HG03095 (cell line): ENCODE results near the gene LPAR1.

Source experiments
- ATAC-seq: cut with Tn5 transposase; IDR thresholded peaks from one replicate; pipeline ENCODE4 v1.9.1; 2021; ENCODE audit warnings: moderate library complexity; ENCODE audit not compliant: unreplicated experiment

Gene LPAR1

DNA sequence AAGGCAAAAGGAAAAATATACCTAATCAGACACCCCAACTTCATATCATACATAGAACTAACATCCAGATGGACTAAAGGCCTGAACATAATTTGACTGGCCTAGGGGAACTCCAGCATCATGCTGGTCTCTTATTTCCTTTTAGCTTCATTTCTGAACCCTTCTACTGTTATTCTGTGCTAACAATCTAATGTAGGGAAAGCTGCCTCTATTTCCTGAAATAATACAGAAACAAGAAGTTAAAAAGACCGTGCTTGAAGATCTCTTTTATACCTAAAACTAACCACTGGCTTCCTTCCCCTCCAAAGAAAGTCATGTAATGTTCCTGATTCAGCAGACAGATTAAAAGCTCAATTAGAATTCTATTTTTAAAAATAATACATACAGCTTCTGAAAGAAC, 36.7 kb downstream of the LPAR1 start:
- ATAC-seq, result no peak

GRCh38 chr9:111000202-111000601, 38.1 kb downstream of the LPAR1 start:
- no peak for ATAC-seq

- no peak for ATAC-seq
Observed at GRCh38 chr9:110999379-110999778, 38.9 kb downstream of the LPAR1 start.

DNA sequence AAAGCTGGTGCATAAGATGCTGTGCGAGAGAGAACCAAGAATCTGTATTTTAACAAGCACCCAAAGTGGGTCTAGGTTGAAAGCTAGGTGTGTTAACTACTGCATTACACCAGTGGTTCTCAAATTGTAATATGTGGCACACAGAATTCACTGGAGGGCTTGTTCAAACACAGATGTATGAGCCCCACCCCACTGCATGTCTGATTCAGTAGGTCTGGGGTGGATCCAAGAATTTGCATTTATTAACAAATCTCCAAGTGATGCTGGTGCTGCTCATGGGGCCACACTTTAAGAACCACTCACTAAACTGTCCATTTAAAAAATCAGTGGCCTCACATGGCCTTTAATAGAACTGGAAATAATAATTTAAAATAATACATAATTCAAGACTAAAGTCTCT, 40.4 kb downstream of the LPAR1 start:
- no peak for ATAC-seq

GRCh38 chr9:110996436-110997220, 41.6 kb downstream of the LPAR1 start:
- ATAC-seq, result no peak

DNA sequence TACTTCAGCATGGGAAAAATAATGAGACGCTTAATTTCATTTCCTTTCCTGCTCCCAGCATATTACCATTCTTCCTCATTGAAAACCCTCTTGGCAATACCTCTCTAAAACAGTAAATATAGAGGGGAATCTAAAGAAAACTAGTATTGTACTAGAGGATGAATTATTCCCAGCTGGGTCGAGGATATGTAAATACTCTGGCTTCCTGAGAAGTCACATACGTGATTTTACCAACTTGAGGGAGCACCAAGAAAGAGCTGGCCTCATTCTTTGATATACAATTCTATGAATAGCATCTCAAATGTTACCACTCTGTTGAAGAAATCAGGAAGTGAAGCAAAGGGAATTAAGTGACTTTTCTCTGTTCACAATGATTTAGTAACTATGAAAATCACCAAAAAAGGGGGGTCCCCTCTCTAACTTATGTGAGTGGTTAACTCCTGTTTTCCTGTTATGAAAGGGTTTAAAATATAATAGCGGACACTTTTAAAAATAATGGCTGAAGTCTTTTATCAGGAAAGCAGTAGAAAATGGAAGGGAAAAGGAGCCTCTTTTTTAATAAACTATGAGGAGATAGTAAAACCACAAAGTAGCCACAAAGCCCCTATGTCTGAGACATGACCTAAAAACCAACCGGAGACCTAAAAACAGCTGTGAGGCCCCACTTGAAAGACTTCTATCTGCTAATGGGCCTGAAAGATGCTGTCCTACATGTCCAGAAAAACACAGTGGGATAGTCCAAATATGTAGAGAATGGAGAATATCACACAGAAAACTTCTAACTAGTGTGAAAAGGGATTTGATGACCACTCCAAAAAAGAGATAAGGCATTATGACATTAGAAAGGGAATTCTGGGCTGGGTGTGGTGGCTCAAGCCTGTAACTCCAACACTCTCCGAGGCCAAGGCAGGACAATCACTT, 42.6 kb downstream of the LPAR1 start:
- no peak for ATAC-seq

- no peak for ATAC-seq
Observed at GRCh38 chr9:110994771-110995241, 43.5 kb downstream of the LPAR1 start.

GRCh38 chr9:110990481-110990880, 47.8 kb downstream of the LPAR1 start:
- ATAC-seq, result no peak

DNA sequence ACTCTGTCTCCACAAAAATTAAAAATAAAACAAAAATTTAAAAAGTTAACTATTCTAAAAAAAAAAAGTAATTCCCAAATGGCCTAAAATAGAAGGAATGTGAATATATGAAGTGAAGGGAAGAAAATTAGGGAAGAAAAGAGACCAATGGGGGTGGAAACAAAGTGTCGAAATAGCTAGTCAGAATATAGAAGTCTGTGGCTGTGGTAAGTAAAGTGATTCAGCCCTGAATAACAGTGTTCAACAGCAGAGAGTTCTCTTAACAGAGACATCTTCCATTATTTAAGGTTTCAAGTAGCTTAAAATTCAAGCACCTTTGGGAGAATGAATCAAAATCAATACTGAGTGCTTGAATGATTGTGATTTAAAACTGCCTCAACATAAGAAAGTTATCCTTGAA, 51.7 kb downstream of the LPAR1 start:
- no peak for ATAC-seq

DNA sequence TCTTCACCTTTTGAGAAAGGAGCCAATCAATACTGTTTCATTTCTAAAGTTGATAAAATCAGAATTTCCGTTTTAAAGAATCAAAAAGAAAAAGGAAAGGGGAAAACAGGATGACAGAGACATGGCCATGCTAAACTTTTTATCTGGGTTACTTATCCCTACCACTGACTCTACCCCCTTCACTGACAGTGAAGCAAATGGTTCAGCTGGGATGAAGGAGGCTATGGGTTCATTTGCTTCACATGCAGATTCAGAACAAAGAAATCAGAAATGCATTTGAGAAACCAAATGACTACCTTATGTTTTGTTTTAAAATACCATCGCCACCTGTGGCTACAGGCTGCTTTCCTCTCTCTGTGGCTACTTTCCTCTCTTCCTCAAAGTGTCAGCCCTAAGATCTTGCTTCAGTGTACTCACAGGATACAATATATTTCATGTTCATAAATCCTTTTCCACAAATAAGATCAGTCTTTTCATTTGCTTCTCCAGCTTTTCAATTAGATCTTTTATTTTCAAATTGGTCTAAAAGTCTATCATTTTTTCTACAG, 53.3 kb downstream of the LPAR1 start:
- no peak for ATAC-seq

DNA sequence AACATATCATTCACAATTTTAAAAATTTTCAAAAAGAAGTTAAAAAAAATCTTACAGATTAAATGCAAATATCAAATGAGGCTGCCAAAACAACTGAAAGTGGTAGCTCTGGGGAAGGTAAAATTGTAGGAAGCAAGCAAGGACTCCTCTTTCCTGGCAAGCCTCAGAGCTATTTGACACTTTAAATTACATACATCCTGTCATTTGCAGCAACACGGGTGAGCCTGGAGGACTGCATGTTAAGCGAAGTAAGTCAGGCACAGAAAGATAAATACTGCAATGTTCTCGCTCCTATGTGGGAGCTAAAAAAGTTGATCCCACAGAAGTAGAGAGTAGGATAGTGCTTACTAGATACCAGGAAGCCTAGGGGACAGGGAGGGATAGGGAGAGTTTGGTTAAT, 58.0 kb downstream of the LPAR1 start:
- ATAC-seq, result no peak

- no peak for ATAC-seq
Observed at GRCh38 chr9:110979636-110980035, 58.6 kb downstream of the LPAR1 start.

- no peak for ATAC-seq
Observed at GRCh38 chr9:110978516-110978915, 59.8 kb downstream of the LPAR1 start.

GRCh38 chr9:110977259-110977709, 61.0 kb downstream of the LPAR1 start:
- ATAC-seq, result no peak

GRCh38 chr9:110975969-110976368, 62.3 kb downstream of the LPAR1 start:
- ATAC-seq, result no peak

- no peak for ATAC-seq
Observed at GRCh38 chr9:110975278-110975677, 63.0 kb downstream of the LPAR1 start.

- no peak for ATAC-seq
Observed at GRCh38 chr9:110971705-110972104, 66.6 kb downstream of the LPAR1 start.

- no peak for ATAC-seq
Observed at GRCh38 chr9:110971234-110971633, 67.0 kb downstream of the LPAR1 start.

DNA sequence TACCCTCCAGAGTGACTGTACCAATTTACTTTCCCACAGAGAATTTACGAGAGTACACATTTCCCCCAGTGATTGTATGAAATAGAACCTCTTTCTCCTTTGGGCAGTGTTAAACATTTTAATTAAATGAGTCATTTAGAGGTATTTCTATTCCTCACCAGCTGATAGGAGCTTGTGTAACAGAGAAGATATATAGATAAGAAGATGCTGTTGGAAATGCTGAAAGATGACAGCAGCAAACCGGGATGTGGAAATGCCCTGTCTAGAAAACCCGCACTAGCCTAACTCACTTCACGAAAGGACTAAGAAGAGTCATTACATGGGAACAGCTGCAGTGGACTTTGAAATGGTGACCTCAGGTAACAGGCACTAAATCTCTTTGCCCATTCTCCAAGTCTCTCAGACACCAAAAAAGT, 68.3 kb downstream of the LPAR1 start:
- ATAC-seq, result no peak

- no peak for ATAC-seq
Observed at GRCh38 chr9:110968096-110968495, 70.2 kb downstream of the LPAR1 start.

DNA sequence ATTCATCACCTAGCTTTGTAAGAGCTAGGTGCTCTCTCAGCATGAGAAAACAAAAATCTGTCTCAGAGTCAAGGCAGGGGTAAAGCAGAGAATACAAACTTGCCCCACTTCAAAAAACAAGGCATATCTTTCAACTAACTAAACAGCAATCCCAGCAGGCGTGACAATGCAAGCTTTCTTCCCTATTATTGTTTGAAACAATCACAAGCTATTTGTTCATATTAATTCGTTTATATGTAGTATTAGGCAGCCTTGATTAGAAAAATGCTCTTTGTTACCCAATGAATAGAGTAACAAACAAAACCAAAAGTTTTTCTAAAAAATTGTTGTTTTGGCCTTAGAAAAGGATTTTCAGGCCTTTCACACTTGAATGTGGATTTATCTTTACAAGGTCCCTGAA, 71.1 kb downstream of the LPAR1 start:
- no peak for ATAC-seq

DNA sequence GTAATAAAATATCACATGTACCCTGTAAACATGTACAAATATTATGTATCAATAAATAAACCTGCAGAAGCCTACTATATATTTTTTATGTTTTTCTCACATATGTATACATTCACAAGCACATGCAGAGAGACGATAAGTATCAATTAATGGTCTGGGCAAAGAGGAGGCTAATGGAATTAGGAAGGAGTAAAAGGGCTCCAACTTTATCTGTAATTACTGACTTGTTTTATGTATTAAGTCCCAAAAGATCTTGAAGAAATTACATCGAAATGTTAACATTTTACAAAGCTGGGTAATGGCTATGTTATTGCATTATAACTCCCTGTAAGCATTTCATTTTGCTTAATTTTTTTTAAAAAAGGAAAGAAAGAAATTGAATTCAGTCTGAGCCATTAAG, 78.0 kb downstream of the LPAR1 start:
- ATAC-seq, result no peak
